Measurements from ENCODE around the gene FRK.

Gene FRK

DNA sequence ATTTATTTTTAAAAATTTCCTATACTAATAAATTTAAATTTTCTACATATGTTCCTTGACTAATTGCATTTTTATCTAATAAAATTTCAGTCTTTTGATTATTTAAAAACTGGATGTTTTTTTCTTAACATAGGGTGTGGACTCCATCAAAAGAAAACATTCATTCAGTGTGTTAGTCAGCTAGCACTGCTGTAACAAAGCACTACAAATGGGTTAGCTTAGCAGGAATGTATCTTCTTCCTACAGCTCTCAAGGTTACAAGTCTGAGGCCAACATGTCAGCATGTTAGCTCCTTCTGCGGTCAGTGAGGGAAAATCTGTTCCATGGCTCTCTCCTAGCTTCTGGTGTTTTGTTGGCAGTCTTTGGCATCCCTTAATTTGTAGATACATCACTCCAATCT is 32.5 kb downstream of the FRK start:
- no peak overlapping the region for H3K4me3 Mint-ChIP-seq
- TF ChIP-seq, protein P1, sequence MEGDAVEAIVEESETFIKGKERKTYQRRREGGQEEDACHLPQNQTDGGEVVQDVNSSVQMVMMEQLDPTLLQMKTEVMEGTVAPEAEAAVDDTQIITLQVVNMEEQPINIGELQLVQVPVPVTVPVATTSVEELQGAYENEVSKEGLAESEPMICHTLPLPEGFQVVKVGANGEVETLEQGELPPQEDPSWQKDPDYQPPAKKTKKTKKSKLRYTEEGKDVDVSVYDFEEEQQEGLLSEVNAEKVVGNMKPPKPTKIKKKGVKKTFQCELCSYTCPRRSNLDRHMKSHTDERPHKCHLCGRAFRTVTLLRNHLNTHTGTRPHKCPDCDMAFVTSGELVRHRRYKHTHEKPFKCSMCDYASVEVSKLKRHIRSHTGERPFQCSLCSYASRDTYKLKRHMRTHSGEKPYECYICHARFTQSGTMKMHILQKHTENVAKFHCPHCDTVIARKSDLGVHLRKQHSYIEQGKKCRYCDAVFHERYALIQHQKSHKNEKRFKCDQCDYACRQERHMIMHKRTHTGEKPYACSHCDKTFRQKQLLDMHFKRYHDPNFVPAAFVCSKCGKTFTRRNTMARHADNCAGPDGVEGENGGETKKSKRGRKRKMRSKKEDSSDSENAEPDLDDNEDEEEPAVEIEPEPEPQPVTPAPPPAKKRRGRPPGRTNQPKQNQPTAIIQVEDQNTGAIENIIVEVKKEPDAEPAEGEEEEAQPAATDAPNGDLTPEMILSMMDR (IDR thresholded peaks at IDR 0.05) = no peak
- H3K9me3 Mint-ChIP-seq = no peaks in the 10 kb centered on the region
- H3K27ac Mint-ChIP-seq = no peak overlapping the region
- no peak for DNase-seq
- H3K36me3 Mint-ChIP-seq (ENCODE audit: low read depth) = no peaks in the 10 kb centered on the region
- no peaks in the 10 kb centered on the region for H3K4me1 Mint-ChIP-seq
- no peaks in the 10 kb centered on the region for H3K27me3 Mint-ChIP-seq (ENCODE audit: low read depth, poor library complexity)

DNA sequence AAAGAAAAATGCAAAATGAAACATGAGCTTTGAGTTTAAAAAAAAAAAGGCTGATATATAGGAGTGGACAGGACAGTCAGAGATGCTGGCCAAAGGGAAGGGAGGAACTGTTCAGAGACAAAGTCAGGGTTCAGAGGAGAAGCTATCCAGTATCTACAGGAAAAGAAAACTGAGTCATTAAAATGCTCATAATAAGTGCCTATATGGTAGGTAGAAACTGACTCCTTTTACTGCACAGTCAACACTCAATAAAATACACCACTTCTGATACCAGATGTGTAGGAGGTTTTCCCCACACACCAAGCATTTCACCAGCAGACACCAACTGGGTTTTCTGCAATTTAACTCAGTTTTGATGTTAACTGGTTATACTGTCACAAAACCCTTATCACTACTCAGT is 32.9 kb downstream of the FRK start:
- no peak overlapping the region for H3K4me3 Mint-ChIP-seq
- H3K27me3 Mint-ChIP-seq (ENCODE audit: low read depth, poor library complexity) = no peaks in the 10 kb centered on the region
- H3K27ac Mint-ChIP-seq = no peak overlapping the region
- no peaks in the 10 kb centered on the region for H3K36me3 Mint-ChIP-seq (ENCODE audit: low read depth)
- H3K4me1 Mint-ChIP-seq = no peaks in the 10 kb centered on the region
- no peak for DNase-seq
- no peaks in the 10 kb centered on the region for H3K9me3 Mint-ChIP-seq
- TF ChIP-seq, protein P1 (IDR thresholded peaks at IDR 0.05) = no peak

DNA sequence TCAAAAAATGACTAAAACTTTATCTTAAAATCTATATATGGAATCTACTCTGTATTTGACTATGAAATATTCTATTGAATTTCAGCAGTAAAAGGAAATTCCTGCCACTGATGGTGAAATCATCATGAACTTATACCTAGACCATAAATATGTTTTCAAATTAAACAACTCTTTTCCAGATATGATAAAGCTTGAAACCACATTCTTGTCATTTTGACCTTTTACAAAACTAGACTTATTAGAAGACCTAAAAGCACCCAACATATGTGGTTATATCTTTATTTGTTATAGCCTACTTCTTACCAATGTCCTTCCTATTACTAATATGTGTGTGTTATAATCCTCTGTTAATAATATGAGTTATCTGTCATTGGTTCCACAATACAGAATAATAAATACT is 35.3 kb downstream of the FRK start:
- Mint-ChIP-seq H3K27ac (no peak overlapping the region), H3K36me3 (ENCODE audit: low read depth) (no peaks in the 10 kb centered on the region), H3K4me1 (no peaks in the 10 kb centered on the region), H3K4me3 (no peak overlapping the region), H3K27me3 (ENCODE audit: low read depth, poor library complexity) (no peaks in the 10 kb centered on the region), H3K9me3 (no peaks in the 10 kb centered on the region)
- TF ChIP-seq, protein P1 (IDR thresholded peaks at IDR 0.05) = no peak
- no peak for DNase-seq

DNA sequence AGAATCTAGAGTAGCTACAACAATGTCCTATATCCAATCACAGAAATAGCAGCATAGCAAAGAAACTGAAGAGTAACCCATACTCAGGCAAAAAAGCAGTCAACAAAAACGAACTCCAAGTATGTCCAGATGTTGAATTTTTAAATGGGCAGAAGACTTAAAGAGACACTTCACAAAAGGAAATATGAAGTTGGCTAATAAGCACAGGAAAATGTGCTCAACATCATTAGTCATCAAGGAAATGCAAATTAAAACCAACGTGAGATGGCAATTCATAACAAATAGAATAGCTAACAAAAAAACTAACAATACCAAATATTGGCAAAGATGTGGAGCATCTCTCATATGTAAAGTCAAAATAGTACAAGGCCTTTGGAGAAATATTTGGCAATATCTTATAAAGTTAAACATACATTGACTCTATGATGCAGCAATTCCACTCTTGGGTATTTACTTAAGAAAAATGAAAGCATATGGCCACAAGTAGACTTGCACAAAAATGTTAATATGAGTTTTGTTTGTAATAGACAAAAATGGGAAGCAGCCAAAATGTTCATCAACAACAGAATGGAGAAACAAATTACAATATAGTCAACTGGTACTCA is 37.7 kb downstream of the FRK start:
- Mint-ChIP-seq H3K36me3 (ENCODE audit: low read depth) (no peaks in the 10 kb centered on the region), H3K27me3 (ENCODE audit: low read depth, poor library complexity) (no peaks in the 10 kb centered on the region), H3K4me3 (no peak overlapping the region), H3K27ac (no peak overlapping the region), H3K9me3 (no peaks in the 10 kb centered on the region), H3K4me1 (no peaks in the 10 kb centered on the region)
- TF ChIP-seq, protein P1 (IDR thresholded peaks at IDR 0.05) = no peak
- DNase-seq = no peak

DNA sequence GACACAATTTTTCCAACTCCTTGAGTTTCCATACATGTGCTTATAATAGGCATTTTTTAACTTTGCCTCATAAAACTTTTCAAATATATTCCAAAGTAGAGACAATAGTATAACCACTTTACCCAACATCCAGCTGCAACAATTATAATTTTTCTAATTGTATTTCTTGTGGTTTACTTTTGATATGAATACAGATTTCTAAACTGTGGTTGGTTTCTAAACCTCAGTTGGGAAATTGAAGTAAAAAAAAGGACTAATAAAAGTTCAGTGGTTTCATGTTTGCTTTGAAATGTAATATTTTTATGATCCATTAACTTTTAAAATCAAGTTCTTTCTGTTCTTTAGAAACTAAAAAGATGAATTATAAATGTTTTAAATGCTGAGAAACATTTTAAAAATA is 40.0 kb downstream of the FRK start:
- no peaks in the 10 kb centered on the region for H3K36me3 Mint-ChIP-seq (ENCODE audit: low read depth)
- peaks cover 12% of the 10 kb centered on the region for H3K4me1 Mint-ChIP-seq

DNA sequence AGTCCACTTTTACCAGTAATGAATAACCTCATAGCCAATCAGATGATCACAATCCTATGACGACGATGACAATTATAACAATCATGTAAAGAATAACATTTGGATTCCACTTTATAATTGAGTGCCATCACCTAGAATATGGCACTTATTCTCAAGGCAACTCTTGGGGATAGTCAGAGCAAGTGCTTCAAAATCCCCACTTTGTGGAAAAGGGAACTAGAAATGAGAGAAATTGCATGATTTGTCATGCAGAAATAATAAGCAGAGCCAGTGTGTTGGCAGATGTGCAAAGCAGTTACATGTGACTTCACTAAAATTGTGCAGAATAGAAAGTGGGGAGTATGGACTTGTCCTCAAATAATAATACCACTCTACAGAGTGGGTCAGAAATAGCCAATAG is 41.3 kb downstream of the FRK start:
- Mint-ChIP-seq H3K36me3 (ENCODE audit: low read depth) (no peaks in the 10 kb centered on the region), H3K4me3 (no peak overlapping the region), H3K27ac (no peak overlapping the region), H3K4me1 (peaks cover 12% of the 10 kb centered on the region), H3K9me3 (no peaks in the 10 kb centered on the region), H3K27me3 (ENCODE audit: low read depth, poor library complexity) (no peaks in the 10 kb centered on the region)
- no peak for DNase-seq
- TF ChIP-seq, protein P1 (IDR thresholded peaks at IDR 0.05) = no peak

More for the DNA sequence above, 40.0 kb downstream of the FRK start:
- Mint-ChIP-seq H3K9me3 (no peaks in the 10 kb centered on the region), H3K27me3 (ENCODE audit: low read depth, poor library complexity) (no peaks in the 10 kb centered on the region), H3K27ac (no peak overlapping the region), H3K4me3 (no peak overlapping the region)
- TF ChIP-seq, protein P1 (IDR thresholded peaks at IDR 0.05) = no peak
- DNase-seq = no peak

Data from nephron progenitor cell (in vitro differentiated cells).